Dedifferentiated amniotic fluid mesenchymal stem cell (primary cell): ENCODE measurements around the gene CIT.

Source experiments
- DNase-seq: peaks from one replicate; pipeline ENCODE4 v3.0.0-alpha.2; 2016; ENCODE audit errors: extremely low spot score

Gene CIT

DNA sequence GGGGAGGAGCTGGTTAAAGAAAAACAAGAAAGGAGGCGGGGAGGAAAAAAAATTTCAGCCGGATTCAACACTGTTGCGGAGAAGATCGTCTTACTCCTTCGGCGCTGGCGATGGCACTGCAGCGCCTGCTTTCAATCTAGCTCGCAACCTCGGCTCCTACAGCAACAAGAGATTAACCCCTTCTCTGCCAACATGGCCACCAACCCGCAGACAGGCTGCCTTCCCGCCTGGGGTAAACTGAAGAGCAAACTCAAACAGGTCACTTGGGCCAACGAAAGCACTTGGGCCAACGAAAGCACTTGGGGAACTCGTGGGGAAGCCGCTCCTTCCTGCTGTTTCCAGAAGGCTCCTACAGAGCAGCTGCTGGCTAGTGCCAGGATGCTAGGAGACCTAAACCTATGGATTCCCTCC lies 73.7 kb downstream of the CIT start:
- DNase-seq: peak; percentile 31

DNA sequence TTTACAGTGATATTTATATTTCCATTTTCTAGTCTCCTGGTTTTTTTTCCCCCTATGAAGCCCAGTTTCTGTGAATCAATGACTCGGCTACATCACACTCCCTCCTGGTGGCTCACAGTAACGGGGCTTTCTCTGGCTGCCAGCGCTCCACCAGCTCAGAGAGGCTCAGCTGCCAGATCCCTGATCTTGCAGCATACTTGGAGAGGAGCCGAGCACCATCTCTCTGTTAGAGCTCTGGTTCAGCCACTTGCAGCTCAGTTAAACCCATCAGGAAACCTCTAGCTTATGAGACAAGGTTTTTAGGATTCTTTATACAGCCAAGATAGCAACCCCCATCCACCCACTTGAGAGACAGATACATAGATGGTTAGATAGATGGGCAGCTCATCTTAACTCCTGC lies 74.6 kb downstream of the CIT start:
- no peak for DNase-seq

DNA sequence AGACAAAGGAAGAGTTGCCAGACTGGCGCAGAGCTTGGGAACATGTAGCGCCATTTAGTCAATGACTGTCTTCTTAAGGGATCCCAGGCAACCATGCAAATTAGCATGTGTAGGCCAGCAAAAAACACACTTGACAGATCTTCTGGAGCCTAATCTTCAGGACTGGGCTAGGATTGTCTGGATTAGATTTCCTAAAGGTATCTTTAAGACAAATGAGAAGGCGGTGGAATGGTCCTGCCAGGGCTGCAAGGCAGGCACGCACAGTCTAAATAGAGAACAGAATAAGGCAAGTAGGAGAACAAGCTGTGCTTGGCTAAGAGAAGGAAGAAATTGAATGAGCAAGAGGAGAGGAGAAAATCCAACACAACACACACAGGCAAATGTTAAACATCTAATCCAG lies 80.0 kb downstream of the CIT start:
- no peak for DNase-seq

GRCh38 chr12:119796292-119796691 lies 80.8 kb downstream of the CIT start:
- DNase-seq: no peak

- no peak for DNase-seq
Measured at GRCh38 chr12:119791453-119791852, 85.7 kb downstream of the CIT start.

- DNase-seq: no peak
Measured at GRCh38 chr12:119788786-119789185, 88.3 kb downstream of the CIT start.

DNA sequence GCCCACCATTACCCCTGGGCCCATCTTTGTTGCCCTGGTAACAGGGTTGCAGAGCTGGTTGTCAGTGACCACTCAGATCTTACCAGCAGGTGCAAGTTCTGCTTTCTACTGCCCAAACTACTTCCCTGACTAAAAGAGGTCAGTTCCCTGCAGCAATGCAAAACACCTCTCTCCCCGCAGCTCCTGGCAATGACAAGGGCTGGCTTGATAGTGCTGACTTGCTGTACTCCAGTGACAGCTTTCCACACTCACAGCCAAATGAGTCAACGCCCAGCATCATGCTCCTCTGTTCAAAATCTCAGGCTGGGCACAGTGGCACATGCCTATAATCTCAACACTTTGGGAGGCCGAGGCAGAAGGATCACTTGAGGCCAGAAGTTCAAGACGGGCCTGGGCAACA lies 90.6 kb downstream of the CIT start:
- no peak for DNase-seq

- no peak for DNase-seq
Measured at GRCh38 chr12:119784673-119785072, 92.4 kb downstream of the CIT start.

DNA sequence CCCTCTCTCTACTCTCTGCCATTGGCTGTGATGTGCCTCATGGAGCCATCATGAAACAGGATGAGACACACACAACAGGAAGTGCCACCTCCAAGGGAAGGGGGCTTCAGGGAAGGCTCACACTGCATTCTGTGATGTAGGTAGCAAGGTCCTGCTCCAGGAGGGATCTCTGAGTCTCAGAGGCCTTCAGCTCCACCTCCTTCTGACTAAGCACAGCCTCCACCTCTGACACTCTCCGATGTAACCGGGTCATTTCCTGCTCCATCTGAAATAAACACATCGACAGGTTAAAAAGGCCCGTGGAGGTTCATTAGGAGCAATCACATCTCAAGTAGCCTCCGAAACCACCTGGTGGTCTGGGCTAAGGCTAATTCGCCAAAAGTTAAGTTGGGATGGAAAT lies 93.3 kb downstream of the CIT start:
- DNase-seq: no peak

DNA sequence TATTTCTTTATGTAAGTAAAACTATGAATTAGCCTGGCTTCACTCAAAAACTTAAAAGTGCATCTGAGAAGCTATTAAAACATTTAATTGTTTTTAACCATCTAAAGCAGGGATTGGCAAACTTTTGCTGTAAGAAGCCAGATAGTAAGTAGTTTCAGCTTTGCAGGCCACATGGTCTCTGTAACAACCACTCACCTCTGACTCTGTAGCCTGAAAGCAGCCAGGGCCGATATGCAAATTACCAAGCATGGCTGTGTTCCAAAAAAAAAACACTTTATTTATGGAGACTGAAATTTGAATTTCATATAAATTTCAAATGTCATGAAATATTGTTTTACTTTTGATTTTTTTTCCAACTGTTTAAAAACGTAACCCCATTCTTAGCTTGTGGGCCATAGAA lies 95.3 kb downstream of the CIT start:
- no peak for DNase-seq

- DNase-seq: no peak
Measured at GRCh38 chr12:119780786-119781434, 96.2 kb downstream of the CIT start.

- no peak for DNase-seq
Measured at GRCh38 chr12:119775246-119775895, 101.7 kb downstream of the CIT start.

DNA sequence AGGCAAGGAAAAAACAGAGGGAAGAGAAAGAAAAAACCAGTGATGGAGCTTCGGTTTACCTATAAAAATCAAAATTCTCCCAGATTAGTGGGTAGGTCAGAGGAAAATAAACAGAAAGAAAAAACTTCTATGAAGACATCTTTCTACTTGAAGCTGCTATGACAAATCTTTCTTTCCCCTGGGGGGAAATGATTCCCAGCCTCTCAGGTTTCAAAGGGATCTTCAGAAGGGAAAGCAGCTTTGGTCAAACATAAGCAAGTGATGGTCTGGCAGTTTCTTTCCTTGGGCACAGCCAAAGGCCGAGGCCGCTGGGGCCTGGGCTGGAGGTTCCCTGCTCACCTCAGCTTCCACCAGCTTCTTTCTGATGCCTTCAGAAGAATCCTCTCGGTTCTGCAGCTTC lies 104.7 kb downstream of the CIT start:
- DNase-seq: no peak

- no peak for DNase-seq
Measured at GRCh38 chr12:119770146-119770545, 107.0 kb downstream of the CIT start.

- DNase-seq: no peak
Measured at GRCh38 chr12:119762619-119763018, 114.5 kb downstream of the CIT start.

- DNase-seq: no peak
Measured at GRCh38 chr12:119758722-119759121, 118.4 kb downstream of the CIT start.

DNA sequence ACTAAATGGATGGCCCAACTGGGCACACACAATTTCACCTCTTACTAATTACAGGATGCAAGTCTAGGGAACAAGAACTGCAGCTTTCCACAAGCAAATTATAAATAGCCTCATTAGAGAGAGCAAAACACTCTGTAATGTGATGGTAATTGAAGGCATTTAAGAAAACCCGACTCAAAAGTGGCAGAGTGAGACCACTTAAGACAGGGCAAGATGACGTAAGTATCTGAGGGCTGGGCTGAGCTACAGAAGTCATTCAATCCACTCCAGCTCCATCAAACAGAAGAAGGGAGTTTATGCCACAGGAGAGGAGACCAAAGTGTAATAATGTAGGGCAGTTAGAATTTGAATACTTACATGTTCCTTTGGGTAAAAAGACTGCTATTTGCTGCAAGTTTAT lies 118.9 kb downstream of the CIT start:
- no peak for DNase-seq

DNA sequence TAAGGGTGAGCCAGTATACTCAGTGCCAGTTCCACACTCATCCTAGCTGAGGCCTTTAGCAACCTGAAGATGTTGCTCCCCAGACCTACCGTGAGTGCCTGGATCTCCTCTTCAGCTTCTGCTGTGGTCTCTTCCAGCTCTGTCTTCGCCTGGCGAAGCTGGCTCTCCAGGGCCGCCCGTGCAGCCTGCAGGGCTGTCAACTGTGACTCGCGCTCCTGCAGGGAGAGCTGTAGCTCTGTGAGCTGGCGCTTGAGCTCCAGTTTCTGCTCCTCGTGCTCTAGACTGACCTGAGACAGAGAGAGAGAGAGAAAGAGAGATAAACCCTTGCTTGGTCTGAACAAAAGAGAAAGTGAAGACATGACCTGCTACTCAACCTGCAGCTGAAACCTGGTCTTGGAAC lies 125.2 kb downstream of the CIT start:
- no peak for DNase-seq

GRCh38 chr12:119749666-119750065 lies 127.5 kb downstream of the CIT start:
- no peak for DNase-seq

DNA sequence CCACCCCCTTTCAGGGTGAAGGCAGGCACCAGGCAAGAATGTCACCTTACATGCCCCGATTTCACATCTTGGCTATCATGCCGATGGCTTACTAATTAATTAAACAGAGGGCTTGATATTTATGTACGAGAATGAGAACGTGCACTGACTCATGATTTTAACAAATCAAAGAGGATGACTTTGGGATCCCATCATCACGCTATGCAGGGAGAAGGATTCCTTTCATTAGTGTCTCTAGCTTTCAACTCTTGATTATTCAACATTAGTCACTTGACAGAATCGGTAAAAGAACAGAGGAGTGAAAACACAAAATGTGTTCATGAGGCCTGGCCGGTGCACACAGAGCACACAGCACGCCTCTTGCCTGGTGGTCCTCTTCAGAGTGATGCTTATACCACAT lies 128.6 kb downstream of the CIT start:
- no peak for DNase-seq

DNA sequence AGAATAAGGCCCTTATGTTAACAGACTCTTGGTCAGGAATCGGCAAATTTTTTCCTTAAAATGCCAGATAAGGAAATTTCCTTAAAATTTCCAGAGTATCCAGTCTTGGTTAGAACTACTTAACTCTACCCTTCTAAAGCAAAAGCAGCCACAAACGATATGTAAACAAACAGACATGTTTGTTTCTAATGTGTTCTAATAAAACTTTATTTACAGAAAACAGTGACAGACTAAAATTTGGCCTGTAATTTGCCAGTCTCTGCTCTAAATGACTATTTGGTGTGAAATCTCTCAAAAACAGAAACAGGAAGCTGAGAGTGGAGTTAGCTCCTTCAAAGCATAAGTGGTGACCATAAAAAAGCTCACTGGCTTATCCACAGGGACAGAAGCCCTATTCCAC lies 131.0 kb downstream of the CIT start:
- no peak for DNase-seq

DNA sequence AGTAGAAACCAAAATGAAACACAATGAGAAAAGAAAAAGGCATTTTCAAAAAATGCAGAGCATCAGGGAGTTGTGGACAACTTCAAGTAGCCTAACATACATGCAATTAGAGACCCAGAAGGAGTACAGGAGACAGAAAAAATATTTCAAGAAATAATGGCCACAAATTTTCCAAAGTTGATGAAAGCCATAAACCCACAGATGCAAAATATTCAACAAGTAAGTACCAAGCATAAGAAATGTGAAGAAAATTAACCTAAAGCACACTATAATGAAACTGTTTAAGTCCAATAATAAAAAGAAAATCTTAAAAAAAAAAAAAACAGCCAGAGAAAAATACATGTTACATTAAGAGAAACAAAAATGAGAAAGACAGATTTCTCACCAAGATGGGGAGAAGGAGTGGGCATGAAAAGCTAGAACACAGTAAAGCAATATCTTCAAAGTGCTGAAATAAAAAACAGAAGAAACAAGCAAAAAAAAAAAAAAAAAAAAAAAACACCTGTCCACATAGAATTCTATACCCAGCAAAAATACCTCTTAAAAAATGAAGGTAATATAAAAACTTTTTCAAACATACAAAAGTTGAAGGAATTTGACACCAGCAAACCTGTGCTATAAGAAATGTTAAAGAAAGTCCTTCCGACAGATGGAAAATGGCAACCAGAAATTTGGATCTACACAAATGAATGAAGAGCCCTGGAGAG lies 132.1 kb downstream of the CIT start:
- DNase-seq: no peak

GRCh38 chr12:119742700-119743099 lies 134.4 kb downstream of the CIT start:
- DNase-seq: no peak
